C4-2B (cell line): ENCODE measurements around the gene LZIC.

ENCODE experiments used
- ZFX ChIP-seq: fragments of 450-650 bp; IDR thresholded peaks from 2 replicates; pipeline ENCODE4 v1.6.1; 2017
- TF ChIP-seq, protein P1 (sequence below): fragments of 450-650 bp; conservative IDR thresholded peaks from 2 replicates; pipeline ENCODE4 v1.5.1; 2017; ENCODE audit warnings: mild to moderate bottlenecking

- TF ChIP-seq, protein P1, sequence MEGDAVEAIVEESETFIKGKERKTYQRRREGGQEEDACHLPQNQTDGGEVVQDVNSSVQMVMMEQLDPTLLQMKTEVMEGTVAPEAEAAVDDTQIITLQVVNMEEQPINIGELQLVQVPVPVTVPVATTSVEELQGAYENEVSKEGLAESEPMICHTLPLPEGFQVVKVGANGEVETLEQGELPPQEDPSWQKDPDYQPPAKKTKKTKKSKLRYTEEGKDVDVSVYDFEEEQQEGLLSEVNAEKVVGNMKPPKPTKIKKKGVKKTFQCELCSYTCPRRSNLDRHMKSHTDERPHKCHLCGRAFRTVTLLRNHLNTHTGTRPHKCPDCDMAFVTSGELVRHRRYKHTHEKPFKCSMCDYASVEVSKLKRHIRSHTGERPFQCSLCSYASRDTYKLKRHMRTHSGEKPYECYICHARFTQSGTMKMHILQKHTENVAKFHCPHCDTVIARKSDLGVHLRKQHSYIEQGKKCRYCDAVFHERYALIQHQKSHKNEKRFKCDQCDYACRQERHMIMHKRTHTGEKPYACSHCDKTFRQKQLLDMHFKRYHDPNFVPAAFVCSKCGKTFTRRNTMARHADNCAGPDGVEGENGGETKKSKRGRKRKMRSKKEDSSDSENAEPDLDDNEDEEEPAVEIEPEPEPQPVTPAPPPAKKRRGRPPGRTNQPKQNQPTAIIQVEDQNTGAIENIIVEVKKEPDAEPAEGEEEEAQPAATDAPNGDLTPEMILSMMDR, result no peak
- no peak for TF ChIP-seq ZFX
These were observed 38.6 kb downstream of the LZIC start for GRCh38 chr1:9904596-9904995.
